WTC11 (cell line): ENCODE data around the gene SLC35F1. TPM values are rescaled to one million over a fixed set of nuclear protein-coding genes. Genes with fewer than 3 reads are reported as not detected.

Experiments used
- ATAC-seq: fragments of 200-7000 bp; cut with Tn5 transposase; 2 replicates; pipeline ENCODE4 v1.10.0; 2021; ENCODE audit warnings: mild to moderate bottlenecking, moderate library complexity
- CTCF ChIA-PET: fragments of 300-600 bp; sonication (Branson Sonifier 250); formaldehyde crosslinking; loops from one replicate; lab custom pipeline; 2021; ENCODE audit warnings: antibody characterized with exemption; lab: Charles Lee
- POLR2A ChIA-PET: fragments of 350-600 bp; sonication (Branson Sonifier 250); formaldehyde crosslinking; loops from one replicate; lab custom pipeline; 2021; ENCODE audit warnings: antibody characterized with exemption; lab: Charles Lee
- DNase-seq: peaks from one replicate; pipeline ENCODE4 v3.0.0; 2021; ENCODE audit warnings: low spot score
- H3K27ac Mint-ChIP-seq: 2 replicates; pipeline ENCODE4 v1.8.0; 2021; ENCODE audit warnings: mixed read lengths
- H3K27me3 Mint-ChIP-seq: 2 replicates; pipeline ENCODE4 v1.8.0; 2021; ENCODE audit warnings: low read depth, mild to moderate bottlenecking, moderate library complexity, mixed read lengths
- H3K36me3 Mint-ChIP-seq: 2 replicates; pipeline ENCODE4 v1.8.0; 2021; ENCODE audit warnings: mixed read lengths
- H3K4me1 Mint-ChIP-seq: 2 replicates; pipeline ENCODE4 v1.8.0; 2022; ENCODE audit warnings: mixed read lengths
- H3K4me3 Mint-ChIP-seq: 2 replicates; pipeline ENCODE4 v1.8.0; 2021; ENCODE audit warnings: mild to moderate bottlenecking, moderate library complexity, mixed read lengths
- H3K9me3 Mint-ChIP-seq: 2 replicates; pipeline ENCODE4 v1.8.0; 2021; ENCODE audit warnings: mixed read lengths
- AFF4 ChIP-seq: sonication (generic); formaldehyde crosslinking; IDR thresholded peaks from 2 replicates; pipeline ENCODE4 v1.8.1; 2023; ENCODE audit warnings: mild to moderate bottlenecking, missing genetic modification reagents, borderline replicate concordance
- ARID4B ChIP-seq: sonication (generic); formaldehyde crosslinking; IDR thresholded peaks from 2 replicates; pipeline ENCODE4 v1.8.0; 2023; ENCODE audit warnings: missing genetic modification reagents, mild to moderate bottlenecking, borderline replicate concordance
- ATF3 ChIP-seq: sonication (generic); formaldehyde crosslinking; conservative IDR thresholded peaks from 2 replicates; pipeline ENCODE4 v1.8.1; 2022; ENCODE audit warnings: mild to moderate bottlenecking, missing genetic modification reagents
- CBFB ChIP-seq: sonication (generic); formaldehyde crosslinking; IDR thresholded peaks from 2 replicates; pipeline ENCODE4 v1.8.1; 2022; ENCODE audit warnings: mild to moderate bottlenecking, low read depth, missing genetic modification reagents
- CDX4 ChIP-seq: fragments of 250-450 bp; sonication (Bioruptor Pico); IDR thresholded peaks from 2 replicates; pipeline ENCODE4 v1.9.0; 2021; ENCODE audit warnings: moderate library complexity, mild to moderate bottlenecking, inconsistent platforms, borderline replicate concordance
- CTCF ChIP-seq: fragments of 200-600 bp; IDR thresholded peaks from 2 replicates; pipeline ENCODE4 v1.8.0; 2022; ENCODE audit warnings: antibody characterized with exemption
- E2F4 ChIP-seq: sonication (generic); formaldehyde crosslinking; IDR thresholded peaks from 2 replicates; pipeline ENCODE4 v1.8.1; 2022; ENCODE audit warnings: low read depth, mild to moderate bottlenecking, moderate library complexity, missing genetic modification reagents, borderline replicate concordance
- GRHL2 ChIP-seq: fragments of 250-450 bp; sonication (Bioruptor Pico); IDR thresholded peaks from 2 replicates; pipeline ENCODE4 v1.8.0; 2022; ENCODE audit warnings: mild to moderate bottlenecking, moderate library complexity; ENCODE audit not compliant: insufficient replicate concordance, severe bottlenecking
- NR2C2 ChIP-seq: sonication (generic); formaldehyde crosslinking; IDR thresholded peaks from 2 replicates; pipeline ENCODE4 v1.8.0; 2022; ENCODE audit warnings: mild to moderate bottlenecking, missing genetic modification reagents
- SOX15 ChIP-seq: fragments of 250-450 bp; sonication (Bioruptor Pico); IDR thresholded peaks from 2 replicates; pipeline ENCODE4 v1.9.0; 2021; ENCODE audit warnings: mild to moderate bottlenecking
- TEAD1 ChIP-seq: sonication (generic); formaldehyde crosslinking; IDR thresholded peaks from 2 replicates; pipeline ENCODE4 v1.8.0; 2022; ENCODE audit warnings: mild to moderate bottlenecking, missing genetic modification reagents
- ZNF281 ChIP-seq: sonication (generic); formaldehyde crosslinking; IDR thresholded peaks from 2 replicates; pipeline ENCODE4 v1.8.0; 2023; ENCODE audit warnings: mild to moderate bottlenecking, missing genetic modification reagents
- ZNF416 ChIP-seq: fragments of 250-450 bp; sonication (Bioruptor Pico); IDR thresholded peaks from 2 replicates; pipeline ENCODE4 v1.9.0; 2021; ENCODE audit warnings: mild to moderate bottlenecking, inconsistent platforms
- ZNF512 ChIP-seq: sonication (generic); formaldehyde crosslinking; IDR thresholded peaks from 2 replicates; pipeline ENCODE4 v1.8.1; 2022; ENCODE audit warnings: missing genetic modification reagents, borderline replicate concordance
- ZSCAN18 ChIP-seq: fragments of 250-450 bp; sonication (Bioruptor Pico); IDR thresholded peaks from 2 replicates; pipeline ENCODE4 v2.1.2; 2022; ENCODE audit warnings: mild to moderate bottlenecking, moderate library complexity
- total RNA-seq: library from RNA; stranded (reverse); gene quantifications from 3 replicates; pipeline ENCODE4 v1.2.3, GENCODE V29; 2021

Gene SLC35F1
- total RNA-seq, 1 experiment from 2014 or later, result 11.0 TPM

GRCh38 chr6:118141211-118141610 is 234.1 kb downstream of the SLC35F1 start (continued):
- TF ChIP-seq E2F4 (no peak), NR2C2 (no peak), GRHL2 (CRISPR knock-in tag) (no peak)

GRCh38 chr6:118146584-118146983 is 239.5 kb downstream of the SLC35F1 start:
- ChIA-PET POLR2A (no interaction called here), CTCF (no interaction called here)
- ATAC-seq (no peak), DNase-seq (no peak)
- Mint-ChIP-seq H3K27ac (no peak overlapping the region), H3K36me3 (no peaks in the 10 kb centered on the region), H3K4me1 (peaks cover 21% of the 10 kb centered on the region), H3K4me3 (no peak overlapping the region), H3K9me3 (peaks cover 3% of the 10 kb centered on the region; the same call in 1 of the 2 replicates), H3K27me3 (no peaks in the 10 kb centered on the region)
- TF ChIP-seq ZNF281 (CRISPR knock-in tag) (no peak), ATF3 (CRISPR knock-in tag) (no peak), ZSCAN18 (CRISPR knock-in tag) (no peak), ZNF416 (CRISPR knock-in tag) (no peak), ARID4B (CRISPR knock-in tag) (no peak), ZNF512 (no peak), CDX4 (CRISPR knock-in tag) (no peak), SOX15 (CRISPR knock-in tag) (no peak), TEAD1 (CRISPR knock-in tag) (no peak), AFF4 (CRISPR knock-in tag) (no peak), CBFB (no peak), CTCF (no peak)
